B cell (primary cell): ENCODE results near the gene TSPAN5. TPM values are rescaled to one million over a fixed set of nuclear protein-coding genes. Genes with fewer than 3 reads are reported as not detected.
A peak's percentile ranks its signal among the peaks of the same experiment; 100 is the strongest.

Experiments used
- ATAC-seq: fragments of 200-7000 bp; cut with Tn5 transposase; one replicate; pipeline ENCODE4 v1.10.0; 2021; ENCODE audit warnings: low read depth, mild to moderate bottlenecking, moderate number of reproducible peaks, moderate library complexity
- CTCF ChIA-PET: fragments of 350-600 bp; sonication (Branson Sonifier 250); formaldehyde crosslinking; loops from one replicate; lab custom pipeline; 2021; ENCODE audit warnings: antibody characterized with exemption, inconsistent platforms; lab: Charles Lee
- POLR2A ChIA-PET: fragments of 350-600 bp; sonication (Branson Sonifier 250); formaldehyde crosslinking; loops from one replicate; lab custom pipeline; 2021; ENCODE audit warnings: antibody characterized with exemption; lab: Charles Lee
- DNase-seq: peaks from one replicate; pipeline ENCODE4 v3.0.0; 2013
- H2AFZ ChIP-seq: 2 replicates; pipeline ENCODE4 v1.6.1; 2012; ENCODE audit warnings: mild to moderate bottlenecking, low read depth, low read length; ENCODE audit not compliant: insufficient read depth, poor library complexity, severe bottlenecking
- H3K27ac ChIP-seq, 2 donors: 1 replicate in 1 of 2; 2 replicates in 1 of 2; pipeline ENCODE4 v1.5.1; 2012 to 2013; ENCODE audit warnings: low read length in 2 of 2, mild to moderate bottlenecking in 2 of 2, moderate library complexity in 1 of 2
- H3K27me3 ChIP-seq, 4 experiments: fragments of 200-600 bp in 1 of 4; sonication (generic) in 1 of 4; replicated peaks in 1 of 4; 1 replicate in 2 of 4; 2 replicates in 2 of 4; pipeline versions ENCODE4 v1.6.1 to v1.7.0; 2013 to 2016; ENCODE audit warnings: low read length in 3 of 4, mild to moderate bottlenecking in 2 of 4, mixed read lengths in 1 of 4, moderate library complexity in 1 of 4; ENCODE audit not compliant: insufficient read depth in 4 of 4, control insufficient read depth in 3 of 4; ENCODE audit errors: control extremely low read depth in 1 of 4
- H3K36me3 ChIP-seq, 2 experiments: replicated peaks in 1 of 2; 1 replicate in 1 of 2; 2 replicates in 1 of 2; pipeline versions ENCODE4 v1.6.1 to v1.7.1; 2013; ENCODE audit warnings: low read length in 1 of 2; ENCODE audit not compliant: insufficient read depth in 2 of 2, control insufficient read depth in 1 of 2; ENCODE audit errors: control extremely low read depth in 1 of 2, extremely low read depth in 1 of 2
- H3K4me1 ChIP-seq, 2 donors: fragments of 200-600 bp in 1 of 2; sonication (generic) in 1 of 2; 1 replicate in 1 of 2; 2 replicates in 1 of 2; pipeline versions ENCODE4 v1.5.1 to v1.6.1; 2013 to 2017; ENCODE audit warnings: low read length in 2 of 2; ENCODE audit not compliant: control insufficient read depth in 2 of 2, insufficient read depth in 2 of 2
- H3K4me2 ChIP-seq: replicated peaks from 2 replicates; pipeline ENCODE3; 2012; ENCODE audit warnings: mild to moderate bottlenecking, low read depth, low read length; ENCODE audit not compliant: poor library complexity, severe bottlenecking
- H3K4me3 ChIP-seq, 5 experiments: fragments of 200-600 bp in 1 of 5; sonication (generic) in 1 of 5; 1 replicate in 3 of 5; 2 replicates in 2 of 5; pipeline versions ENCODE4 v1.5.1 to v1.7.0; 2011 to 2016; ENCODE audit warnings: low read length in 4 of 5, mild to moderate bottlenecking in 4 of 5, low read depth in 2 of 5, control low read depth in 1 of 5, moderate library complexity in 1 of 5; ENCODE audit not compliant: insufficient read depth in 1 of 5; ENCODE audit errors: control extremely low read depth in 1 of 5, extremely low read depth in 1 of 5
- H3K79me2 ChIP-seq: fragments of 200-600 bp; sonication (generic); one replicate; pipeline ENCODE4 v1.6.0; 2016; ENCODE audit warnings: low read length; ENCODE audit not compliant: control insufficient read depth, insufficient read depth
- H3K9ac ChIP-seq: fragments of 200-600 bp; sonication (generic); 2 replicates; pipeline ENCODE4 v1.6.1; 2017; ENCODE audit warnings: mild to moderate bottlenecking, low read length, moderate library complexity
- H3K9me3 ChIP-seq, 3 donors: one replicate each; pipeline versions ENCODE4 v1.6.1 to v1.7.1; 2013; ENCODE audit warnings: low read length in 2 of 3; ENCODE audit not compliant: control insufficient read depth in 2 of 3, insufficient read depth in 1 of 3; ENCODE audit errors: control extremely low read depth in 1 of 3
- H4K20me1 ChIP-seq: 2 replicates; pipeline ENCODE4 v1.6.0; 2012; ENCODE audit warnings: mild to moderate bottlenecking, low read length; ENCODE audit not compliant: insufficient read depth, control insufficient read depth, poor library complexity, severe bottlenecking
- H3K27ac Mint-ChIP-seq: one replicate; pipeline ENCODE4 v1.8.0; 2021; ENCODE audit warnings: mixed read lengths
- H3K27me3 Mint-ChIP-seq: one replicate; pipeline ENCODE4 v1.8.0; 2021; ENCODE audit warnings: mixed read lengths
- H3K4me1 Mint-ChIP-seq: one replicate; pipeline ENCODE4 v1.8.0; 2021; ENCODE audit warnings: mixed read lengths
- H3K4me3 Mint-ChIP-seq: one replicate; pipeline ENCODE4 v1.8.0; 2021; ENCODE audit warnings: mixed read lengths
- H3K9me3 Mint-ChIP-seq: one replicate; pipeline ENCODE4 v1.8.0; 2022; ENCODE audit warnings: mixed read lengths; ENCODE audit not compliant: insufficient read depth
- CTCF ChIP-seq: fragments of 200-600 bp; IDR thresholded peaks from one replicate; pipeline ENCODE4 v1.8.0; 2022; ENCODE audit warnings: antibody characterized with exemption, mild to moderate bottlenecking
- EZH2 ChIP-seq: IDR thresholded peaks from 2 replicates; pipeline ENCODE4 v1.6.1; 2012; ENCODE audit warnings: borderline replicate concordance, low read depth, mild to moderate bottlenecking, moderate library complexity, low read length; ENCODE audit not compliant: insufficient read depth, poor library complexity, severe bottlenecking
- WGBS: methylation state at CpG from one replicate; pipeline ENCODE4 v1.1.5; 2013; ENCODE audit warnings: missing lambda C conversion rate; ENCODE audit not compliant: insufficient coverage; 5-methylcytosine and 5-hydroxymethylcytosine counted together
- intact Hi-C: fragments of 100-400 bp; cut with micrococcal nuclease; formaldehyde crosslinking; loops from one replicate; pipeline ENCODE4 v1.10.0; 2022
- polyA plus RNA-seq: library from polyadenylated mRNA; depleted of rRNA; stranded (reverse); fragments of >200 nt; gene quantifications from 2 replicates; pipeline ENCODE4 v1.2.3, GENCODE V29; 2012
- total RNA-seq, 2 donors: library from RNA; stranded (reverse); fragments of 120-200 nt in 1 of 2; gene quantifications; 1 replicate in 1 of 2; 2 replicates in 1 of 2; pipeline versions ENCODE4 v1.2.3 to v1.2.4, GENCODE V29; 2013 to 2022

The TSPAN5 gene
- total and polyA plus RNA-seq, 2 donors (not counting 1 experiment from before 2014, with no cell fraction given), result 2.6 to 5.3 TPM

GRCh38 chr4:98669577-98669976 is 11.2 kb upstream of the TSPAN5 start:
- Mint-ChIP-seq H3K4me1 (peaks cover 14% of the 10 kb centered on the region), H3K4me3 (no peak overlapping the region), H3K27me3 (peaks cover 30% of the 10 kb centered on the region), H3K27ac (no peak overlapping the region), H3K9me3 (no peaks in the 10 kb centered on the region)
- Histone ChIP-seq H4K20me1 (no peaks in the 10 kb centered on the region), H3K4me2 (no peak overlapping the region), H3K27ac (no peak overlapping the region), H3K4me3 (no peak overlapping the region), H2AFZ (no peak overlapping the region), H3K27me3 (no peaks in the 10 kb centered on the region), H3K4me1 (peaks cover 16 to 18% of the 10 kb centered on the region in 2 donors), H3K36me3 (no peaks in the 10 kb centered on the region), H3K9ac (no peak overlapping the region), H3K9me3 (peaks cover 0 to 12% (median 3%) of the 10 kb centered on the region in 3 donors), H3K79me2 (no peaks in the 10 kb centered on the region)
- intact Hi-C loops, result loop anchor here (10.0 kb wide), 1 partner anchor 895 kb away; the partner anchor contains the start of gene TRMT10A
- DNase-seq (no peak), ATAC-seq (no peak)
- TF ChIP-seq CTCF (no peak), EZH2 (no peak)
- WGBS, result no CpG with 5 or more reads among the region's 4 CpGs
- ChIA-PET CTCF (interaction anchor here (1.7 kb wide), 1 partner anchor 202 kb away, joined by 7 read pairs; no protein-coding TSS in a partner anchor), POLR2A (no interaction called here)

GRCh38 chr4:98664959-98665358 is 6.5 kb upstream of the TSPAN5 start:
- Mint-ChIP-seq H3K27me3 (no peaks in the 10 kb centered on the region), H3K4me1 (peaks cover 42% of the 10 kb centered on the region), H3K27ac (peak overlapping the region; percentile 92), H3K9me3 (no peaks in the 10 kb centered on the region), H3K4me3 (no peak overlapping the region)
- Histone ChIP-seq H3K9ac (no peak overlapping the region), H3K4me1 (peaks cover 29 to 36% of the 10 kb centered on the region in 2 donors), H3K9me3 (peaks cover 0 to 12% (median 3%) of the 10 kb centered on the region in 3 donors), H3K79me2 (no peaks in the 10 kb centered on the region), H4K20me1 (no peaks in the 10 kb centered on the region), H3K36me3 (no peaks in the 10 kb centered on the region), H2AFZ (peak overlapping the region; percentile 43), H3K27me3 (no peaks in the 10 kb centered on the region), H3K4me2 (peak overlapping the region; percentile 76), H3K4me3 (no peak overlapping the region), H3K27ac (peak overlapping the region; percentile 92 to 99)
- no peak for DNase-seq
- intact Hi-C loops, result loop anchor here (10.0 kb wide), 1 partner anchor 900 kb away; the partner anchor contains the start of gene TRMT10A
- ATAC-seq, result no peak
- ChIA-PET CTCF (interaction anchor here (1.0 to 1.2 kb wide), 2 partner anchors 11 to 197 kb away, joined by 3 read pairs; no protein-coding TSS in a partner anchor), POLR2A (no interaction called here)
- WGBS, result 100% methylated on average over 4 of the region's 4 CpGs
- no peak for TF ChIP-seq EZH2
- TF ChIP-seq CTCF, result no peak
